ENCODE results near the gene RAB30. TPM values are rescaled to one million over a fixed set of nuclear protein-coding genes. Genes with fewer than 3 reads are reported as not detected.
A peak's percentile ranks its signal among the peaks of the same experiment; 100 is the strongest.

RAB30 gene
- total RNA-seq, 1 donor, result 25.9 TPM

GRCh38 chr11:83092488-83093384 lies 21.0 kb upstream of the RAB30 start:
- TF ChIP-seq, protein P1, sequence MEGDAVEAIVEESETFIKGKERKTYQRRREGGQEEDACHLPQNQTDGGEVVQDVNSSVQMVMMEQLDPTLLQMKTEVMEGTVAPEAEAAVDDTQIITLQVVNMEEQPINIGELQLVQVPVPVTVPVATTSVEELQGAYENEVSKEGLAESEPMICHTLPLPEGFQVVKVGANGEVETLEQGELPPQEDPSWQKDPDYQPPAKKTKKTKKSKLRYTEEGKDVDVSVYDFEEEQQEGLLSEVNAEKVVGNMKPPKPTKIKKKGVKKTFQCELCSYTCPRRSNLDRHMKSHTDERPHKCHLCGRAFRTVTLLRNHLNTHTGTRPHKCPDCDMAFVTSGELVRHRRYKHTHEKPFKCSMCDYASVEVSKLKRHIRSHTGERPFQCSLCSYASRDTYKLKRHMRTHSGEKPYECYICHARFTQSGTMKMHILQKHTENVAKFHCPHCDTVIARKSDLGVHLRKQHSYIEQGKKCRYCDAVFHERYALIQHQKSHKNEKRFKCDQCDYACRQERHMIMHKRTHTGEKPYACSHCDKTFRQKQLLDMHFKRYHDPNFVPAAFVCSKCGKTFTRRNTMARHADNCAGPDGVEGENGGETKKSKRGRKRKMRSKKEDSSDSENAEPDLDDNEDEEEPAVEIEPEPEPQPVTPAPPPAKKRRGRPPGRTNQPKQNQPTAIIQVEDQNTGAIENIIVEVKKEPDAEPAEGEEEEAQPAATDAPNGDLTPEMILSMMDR (IDR thresholded peaks at IDR 0.05; ENCODE audit: insufficient read depth, low read length), result no peak
- peak; percentile 10 for DNase-seq (ENCODE audit: low read depth)
- H3K4me3 ChIP-seq (ENCODE audit: low read depth, low read length), result no peak overlapping the region

GRCh38 chr11:83088965-83089364 lies 17.3 kb upstream of the RAB30 start:
- no peak for DNase-seq (ENCODE audit: low read depth)
- no peak overlapping the region for H3K4me3 ChIP-seq (ENCODE audit: low read depth, low read length)
- TF ChIP-seq, protein P1 (IDR thresholded peaks at IDR 0.05; ENCODE audit: insufficient read depth, low read length), result no peak

- peak; percentile 22 for DNase-seq (ENCODE audit: low read depth)
- TF ChIP-seq, protein P1 (IDR thresholded peaks at IDR 0.05; ENCODE audit: insufficient read depth, low read length), result peak; percentile 12
- no peak overlapping the region for H3K4me3 ChIP-seq (ENCODE audit: low read depth, low read length)
Observed at GRCh38 chr11:83087035-83087434, 15.3 kb upstream of the RAB30 start.

DNA sequence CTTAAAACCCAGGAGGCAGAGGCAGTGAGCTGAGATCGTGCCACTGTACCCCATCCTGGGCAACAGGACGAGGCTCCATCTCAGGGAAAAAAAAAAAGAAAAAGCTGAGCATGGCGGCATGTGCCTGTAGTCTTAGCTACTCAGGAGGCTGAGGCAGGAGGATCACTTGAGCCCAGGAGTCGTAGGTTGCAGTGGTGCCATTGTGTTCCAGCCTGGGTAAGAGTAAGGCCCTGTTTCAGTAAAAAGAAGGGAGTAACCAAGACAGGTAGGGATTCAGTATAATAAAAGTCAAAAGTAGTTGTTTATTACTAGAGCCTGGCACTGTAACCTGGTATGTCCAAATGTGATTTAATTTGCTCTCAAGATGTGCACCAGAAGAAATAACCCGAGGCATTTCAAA lies 8.1 kb upstream of the RAB30 start:
- no peak for DNase-seq (ENCODE audit: low read depth)
- H3K4me3 ChIP-seq (ENCODE audit: low read depth, low read length), result no peak overlapping the region
- TF ChIP-seq, protein P1 (IDR thresholded peaks at IDR 0.05; ENCODE audit: insufficient read depth, low read length), result no peak

DNA sequence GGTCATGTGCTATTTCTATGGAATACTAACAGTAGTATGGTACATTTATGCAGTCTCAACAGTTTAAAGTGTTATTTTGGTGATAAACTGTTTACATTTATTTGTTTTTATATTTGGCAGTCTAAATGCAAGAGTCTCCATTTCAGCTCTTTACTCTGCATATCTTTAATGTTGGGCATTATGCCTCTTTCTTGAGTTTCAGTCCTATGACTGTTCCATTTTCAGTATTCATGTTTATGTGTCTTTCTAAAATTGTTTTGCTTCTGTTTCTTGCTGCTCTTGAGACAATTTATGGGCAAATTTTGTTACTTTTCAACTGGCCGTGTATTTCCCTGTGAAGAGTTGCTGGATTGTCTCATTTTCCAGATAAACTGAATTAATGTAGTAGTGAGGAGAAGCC lies 6.6 kb upstream of the RAB30 start:
- DNase-seq (ENCODE audit: low read depth), result no peak
- TF ChIP-seq, protein P1 (IDR thresholded peaks at IDR 0.05; ENCODE audit: insufficient read depth, low read length), result no peak
- H3K4me3 ChIP-seq (ENCODE audit: low read depth, low read length), result no peak overlapping the region

GRCh38 chr11:83073884-83074283 lies 2.2 kb upstream of the RAB30 start:
- TF ChIP-seq, protein P1 (IDR thresholded peaks at IDR 0.05; ENCODE audit: insufficient read depth, low read length), result no peak
- no peak for DNase-seq (ENCODE audit: low read depth)
- no peak overlapping the region for H3K4me3 ChIP-seq (ENCODE audit: low read depth, low read length)
